Activated CD4-positive, alpha-beta T cell treated with anti-CD3 and anti-CD28 coated beads for 36 hours (primary cell): ENCODE results near the gene ATF6B. TPM values are rescaled to one million over a fixed set of nuclear protein-coding genes. Genes with fewer than 3 reads are reported as not detected.

ENCODE experiments used
- ATAC-seq: fragments of 200-7000 bp; cut with Tn5 transposase; one replicate; pipeline ENCODE4 v1.10.0; 2021; ENCODE audit warnings: mild to moderate bottlenecking, moderate library complexity
- CTCF ChIA-PET: fragments of 350-600 bp; sonication (Branson Sonifier 250); formaldehyde crosslinking; loops from one replicate; lab custom pipeline; 2021; ENCODE audit warnings: antibody characterized with exemption; lab: Charles Lee
- POLR2A ChIA-PET: fragments of 350-600 bp; sonication (Branson Sonifier 250); formaldehyde crosslinking; loops from one replicate; lab custom pipeline; 2021; ENCODE audit warnings: antibody characterized with exemption, inconsistent platforms; lab: Charles Lee
- DNase-seq: peaks from one replicate; pipeline ENCODE4 v3.0.0-alpha.2; 2020
- H3K27ac Mint-ChIP-seq: one replicate; pipeline ENCODE4 v1.8.0; 2021; ENCODE audit warnings: mixed read lengths
- H3K27me3 Mint-ChIP-seq: one replicate; pipeline ENCODE4 v1.8.0; 2021; ENCODE audit warnings: mixed read lengths
- H3K36me3 Mint-ChIP-seq: one replicate; pipeline ENCODE4 v1.8.0; 2021; ENCODE audit warnings: low read depth, mixed read lengths
- H3K4me1 Mint-ChIP-seq: one replicate; pipeline ENCODE4 v1.8.0; 2021; ENCODE audit warnings: mixed read lengths
- H3K4me3 Mint-ChIP-seq: one replicate; pipeline ENCODE4 v1.8.0; 2021; ENCODE audit warnings: mild to moderate bottlenecking, moderate library complexity, mixed read lengths
- H3K9me3 Mint-ChIP-seq: one replicate; pipeline ENCODE4 v1.8.0; 2021; ENCODE audit warnings: low read depth, mixed read lengths
- intact Hi-C, 2 experiments: fragments of 100-400 bp; cut with DNase I in 1 of 2; cut with micrococcal nuclease in 1 of 2; formaldehyde crosslinking; loops; one replicate each; pipeline versions ENCODE4 v1.14.2 to v1.15.1; 2022 to 2024; cut with DNase I, micrococcal nuclease
- total RNA-seq, 2 experiments: library from RNA; stranded (reverse); gene quantifications; one replicate each; pipeline ENCODE4 v1.2.3, GENCODE V29; 2021

Gene ATF6B
- total RNA-seq, 2 experiments from 2014 or later, result 60.2 to 63.4 TPM

DNA sequence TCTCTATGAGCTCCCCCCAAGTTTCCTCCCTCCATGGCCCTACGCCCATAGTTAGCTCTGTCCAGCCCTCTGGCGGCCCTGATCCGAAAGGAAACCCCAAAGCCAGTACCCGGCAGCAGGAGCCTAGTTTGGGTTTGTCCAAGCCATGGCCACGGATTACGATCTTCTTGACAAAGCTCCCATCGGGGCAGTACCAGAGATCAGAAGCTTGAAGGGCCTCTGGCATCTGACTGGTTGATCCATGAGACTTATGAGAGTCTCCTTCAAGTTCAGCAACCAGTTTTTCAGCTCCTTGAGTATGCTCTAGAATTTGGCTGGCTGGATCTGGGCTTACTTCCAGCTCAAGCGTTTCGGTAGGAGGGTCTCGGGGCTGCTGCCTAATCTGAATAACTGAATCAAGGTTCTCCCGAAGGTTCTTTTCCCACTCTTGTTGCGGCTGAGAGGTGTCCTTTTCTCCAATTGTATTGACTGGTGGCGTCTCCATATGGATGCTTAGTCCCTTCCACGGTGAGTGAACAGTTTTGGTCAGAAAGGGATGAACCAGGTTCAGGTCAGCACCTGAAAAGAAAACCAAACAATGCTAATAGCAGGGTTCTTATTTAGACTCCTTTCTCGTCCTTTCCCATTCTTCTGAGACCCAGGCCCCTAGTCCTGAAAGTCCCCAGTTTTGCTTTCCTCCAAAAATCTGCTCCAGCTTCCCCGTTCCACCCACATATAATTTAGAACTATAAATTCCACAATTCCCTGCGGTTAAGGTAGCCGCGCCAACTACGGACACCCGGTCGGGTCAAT, 1.4 kb upstream of the ATF6B start:
- ChIA-PET POLR2A (interaction anchor here (2.2 kb wide), 1 partner anchor 48 kb away, joined by 4 read pairs; no protein-coding TSS in a partner anchor), CTCF (interaction anchor here (0.6 to 4.2 kb wide), 9 partner anchors 12 to 82 kb away, joined by 3 to 36 read pairs (median 4); partner anchors contain the start of gene GPSM3)
- H3K9me3 Mint-ChIP-seq, result no peaks in the 10 kb centered on the region
- peaks cover 36% of the 10 kb centered on the region for H3K4me1 Mint-ChIP-seq
- H3K27me3 Mint-ChIP-seq, result no peaks in the 10 kb centered on the region
- ATAC-seq (no peak), DNase-seq (no peak)
- H3K27ac Mint-ChIP-seq, result peak overlapping the region; percentile 97
- H3K4me3 Mint-ChIP-seq, result peak overlapping the region; percentile 99
- intact Hi-C loops, result loop anchor here (1.0 to 10.0 kb wide), 10 partner anchors 19 to 715 kb away; partner anchors contain the start of genes PPT2 (in 2 of the 2), ATP6V1G2 (in 1 of the 2), DDX39B (in 1 of the 2) and DXO (in 1 of the 2)
- H3K36me3 Mint-ChIP-seq, result peaks cover 12% of the 10 kb centered on the region

GRCh38 chr6:32128751-32129296, 778 bp upstream of the ATF6B start:
- ChIA-PET POLR2A (interaction anchor here (0.7 to 2.2 kb wide), 5 partner anchors 20 to 294 kb away, joined by 3 to 8 read pairs (median 4); partner anchors contain the start of gene EHMT2), CTCF (interaction anchor here (0.6 to 4.2 kb wide), 7 partner anchors 11 to 81 kb away, joined by 3 to 36 read pairs (median 4); partner anchors contain the start of gene GPSM3)
- Mint-ChIP-seq H3K4me1 (peaks cover 39% of the 10 kb centered on the region), H3K4me3 (peak overlapping the region; percentile 99), H3K36me3 (peaks cover 16% of the 10 kb centered on the region), H3K27me3 (no peaks in the 10 kb centered on the region), H3K27ac (peak overlapping the region; percentile 98), H3K9me3 (no peaks in the 10 kb centered on the region)
- intact Hi-C loops, result loop anchor here (1.0 to 10.0 kb wide), 5 partner anchors 49 to 724 kb away; partner anchors contain the start of genes ATP6V1G2 (in 1 of the 2), DDX39B (in 1 of the 2), EHMT2 (in 1 of the 2) and NFKBIL1 (in 1 of the 2)
- DNase-seq (no peak), ATAC-seq (no peak)

DNA sequence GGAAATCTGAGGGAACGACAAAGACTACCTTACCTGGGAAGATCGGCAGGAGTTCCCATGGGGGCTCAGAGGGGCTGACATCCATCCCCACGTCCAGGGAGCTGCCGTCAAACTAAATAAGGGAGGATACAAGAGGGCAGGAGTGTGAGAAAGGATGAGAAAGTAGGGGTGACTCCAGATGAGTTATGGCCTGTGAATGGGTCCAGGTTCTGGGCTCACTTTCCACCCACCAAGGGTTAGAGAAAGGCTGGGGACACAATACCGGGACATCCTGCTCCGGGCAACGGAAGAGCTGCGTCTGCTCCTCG, 683 bp downstream of the ATF6B start:
- intact Hi-C loops, result loop anchor here in 1 of 2 experiments (5.0 to 10.0 kb wide), 2 partner anchors 583 to 710 kb away; partner anchors contain the start of genes ATP6V1G2, DDX39B, NFKBIL1 and TAP2
- Mint-ChIP-seq H3K4me1 (peaks cover 39% of the 10 kb centered on the region), H3K9me3 (no peaks in the 10 kb centered on the region), H3K36me3 (peaks cover 18% of the 10 kb centered on the region), H3K4me3 (peak overlapping the region; percentile 99), H3K27me3 (no peaks in the 10 kb centered on the region), H3K27ac (peak overlapping the region; percentile 98)
- DNase-seq, result no peak
- no peak for ATAC-seq
- POLR2A ChIA-PET, result interaction anchor here (0.7 to 2.2 kb wide), 7 partner anchors 8 to 844 kb away, joined by 3 to 4 read pairs (median 3); no protein-coding TSS in a partner anchor
- CTCF ChIA-PET, result interaction anchor here (1.2 to 4.2 kb wide), 2 partner anchors 10 to 21 kb away, joined by 3 to 36 read pairs; no protein-coding TSS in a partner anchor

DNA sequence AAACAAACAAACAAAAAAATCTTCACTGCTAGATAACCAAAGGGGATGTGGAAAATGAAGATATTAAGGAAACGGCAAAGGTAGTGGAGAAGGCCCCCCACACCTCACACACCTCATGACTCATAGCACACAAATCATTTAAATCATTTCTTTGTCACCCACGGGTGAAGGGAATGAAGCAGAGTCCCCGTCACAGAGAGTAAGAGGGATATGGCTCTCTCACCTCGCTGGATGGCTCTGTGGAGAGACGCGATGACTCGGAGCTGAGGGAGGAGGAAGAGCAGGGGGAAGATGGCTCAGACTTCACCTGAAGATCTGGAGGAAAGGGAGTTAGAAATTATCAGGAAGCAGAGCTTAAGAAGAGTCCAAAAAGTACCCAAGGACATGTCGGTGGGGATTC, 1.2 kb downstream of the ATF6B start:
- intact Hi-C loops, result loop anchor here in 1 of 2 experiments (5.0 to 10.0 kb wide), 2 partner anchors 582 to 710 kb away; partner anchors contain the start of genes ATP6V1G2, DDX39B, NFKBIL1 and TAP2

GRCh38 chr6:32123681-32124080, 4.4 kb downstream of the ATF6B start:
- intact Hi-C loops, result loop anchor here in 1 of 2 experiments (10.0 kb wide), 1 partner anchor 579 kb away; the partner anchor contains the start of genes ATP6V1G2, DDX39B and NFKBIL1
- POLR2A ChIA-PET, result no interaction called here
- Mint-ChIP-seq H3K9me3 (no peaks in the 10 kb centered on the region), H3K4me3 (no peak overlapping the region), H3K27me3 (no peaks in the 10 kb centered on the region), H3K4me1 (peaks cover 34% of the 10 kb centered on the region), H3K36me3 (peaks cover 42% of the 10 kb centered on the region), H3K27ac (no peak overlapping the region)
- no peak for ATAC-seq
- DNase-seq, result no peak
- CTCF ChIA-PET, result no interaction called here

More for the DNA sequence above, 1.2 kb downstream of the ATF6B start:
- no peak for ATAC-seq
- DNase-seq, result peak; percentile 33
- peaks cover 21% of the 10 kb centered on the region for H3K36me3 Mint-ChIP-seq
- POLR2A ChIA-PET, result interaction anchor here (1.5 kb wide), 1 partner anchor 64 kb away, joined by 4 read pairs; no protein-coding TSS in a partner anchor
- peak overlapping the region; percentile 99 for H3K4me3 Mint-ChIP-seq
- H3K4me1 Mint-ChIP-seq, result peaks cover 39% of the 10 kb centered on the region
- H3K27me3 Mint-ChIP-seq, result no peaks in the 10 kb centered on the region
- no peaks in the 10 kb centered on the region for H3K9me3 Mint-ChIP-seq
- peak overlapping the region; percentile 98 for H3K27ac Mint-ChIP-seq
- CTCF ChIA-PET, result interaction anchor here (0.6 to 4.2 kb wide), 3 partner anchors 9 to 45 kb away, joined by 3 to 36 read pairs (median 3); no protein-coding TSS in a partner anchor

GRCh38 chr6:32120573-32121059, 7.4 kb downstream of the ATF6B start:
- no peak overlapping the region for H3K4me3 Mint-ChIP-seq
- intact Hi-C loops, result loop anchor here in 1 of 2 experiments (10.0 kb wide), 1 partner anchor 576 kb away; the partner anchor contains the start of genes ATP6V1G2, DDX39B and NFKBIL1
- H3K27ac Mint-ChIP-seq, result no peak overlapping the region
- no peaks in the 10 kb centered on the region for H3K9me3 Mint-ChIP-seq
- ChIA-PET CTCF (no interaction called here), POLR2A (no interaction called here)
- H3K36me3 Mint-ChIP-seq, result peaks cover 41% of the 10 kb centered on the region
- ATAC-seq (no peak), DNase-seq (no peak)
- peaks cover 12% of the 10 kb centered on the region for H3K4me1 Mint-ChIP-seq
- H3K27me3 Mint-ChIP-seq, result no peaks in the 10 kb centered on the region

GRCh38 chr6:32118782-32119628, 9.0 kb downstream of the ATF6B start:
- peaks cover 39% of the 10 kb centered on the region for H3K36me3 Mint-ChIP-seq
- peaks cover 14% of the 10 kb centered on the region for H3K4me1 Mint-ChIP-seq
- no peaks in the 10 kb centered on the region for H3K9me3 Mint-ChIP-seq
- H3K27ac Mint-ChIP-seq, result no peak overlapping the region
- ATAC-seq, result peak; percentile 88
- H3K27me3 Mint-ChIP-seq, result no peaks in the 10 kb centered on the region
- H3K4me3 Mint-ChIP-seq, result no peak overlapping the region
- CTCF ChIA-PET, result interaction anchor here (0.6 to 3.4 kb wide), 22 partner anchors 10 to 181 kb away, joined by 3 to 36 read pairs (median 4); partner anchors contain the start of genes ATF6B, FKBPL, PRRT1 and TNXB
- POLR2A ChIA-PET, result interaction anchor here (0.8 kb wide), 1 partner anchor 9 kb away, joined by 3 read pairs; the partner anchor contains the start of gene ATF6B
- intact Hi-C loops, result loop anchor here (1.0 to 5.0 kb wide), 2 partner anchors 35 to 128 kb away; partner anchors contain the start of gene PPT2 (in 2 of the 2)
- peak; percentile 86 for DNase-seq

- CTCF ChIA-PET, result interaction anchor here (0.6 to 3.4 kb wide), 4 partner anchors 11 to 171 kb away, joined by 3 to 36 read pairs (median 4); partner anchors contain the start of genes ATF6B, CFB and FKBPL
- peaks cover 37% of the 10 kb centered on the region for H3K36me3 Mint-ChIP-seq
- POLR2A ChIA-PET, result no interaction called here
- no peaks in the 10 kb centered on the region for H3K27me3 Mint-ChIP-seq
- no peak overlapping the region for H3K4me3 Mint-ChIP-seq
- no peak for DNase-seq
- no peaks in the 10 kb centered on the region for H3K9me3 Mint-ChIP-seq
- peaks cover 14% of the 10 kb centered on the region for H3K4me1 Mint-ChIP-seq
- intact Hi-C loops, result loop anchor here in 1 of 2 experiments (5.0 kb wide), 1 partner anchor 130 kb away; no protein-coding TSS in a partner anchor
- no peak for ATAC-seq
- no peak overlapping the region for H3K27ac Mint-ChIP-seq
Measured at GRCh38 chr6:32117461-32117860, 10.6 kb downstream of the ATF6B start.

DNA sequence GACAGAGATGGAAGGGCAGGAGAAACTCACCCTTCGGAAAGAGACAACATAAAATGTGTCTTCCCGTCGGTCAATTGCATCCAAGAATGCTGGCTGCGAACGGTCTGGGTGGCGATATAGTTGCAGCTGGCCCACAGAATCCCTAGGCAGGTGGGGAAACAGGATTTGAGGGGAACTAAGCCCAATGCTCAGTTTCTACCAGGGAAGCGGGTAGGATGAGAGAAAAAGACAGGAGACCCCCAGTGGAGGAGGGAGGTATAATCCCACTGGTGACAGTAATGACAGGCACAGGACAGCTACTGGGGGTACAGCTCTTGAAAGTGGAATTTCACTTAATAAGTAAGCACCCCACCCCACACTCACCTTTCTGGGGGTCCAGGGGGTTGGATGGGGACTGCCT, 11.4 kb downstream of the ATF6B start:
- H3K9me3 Mint-ChIP-seq, result no peaks in the 10 kb centered on the region
- no peaks in the 10 kb centered on the region for H3K27me3 Mint-ChIP-seq
- H3K36me3 Mint-ChIP-seq, result peaks cover 31% of the 10 kb centered on the region
- no peak overlapping the region for H3K4me3 Mint-ChIP-seq
- H3K27ac Mint-ChIP-seq, result no peak overlapping the region
- ChIA-PET CTCF (interaction anchor here (0.7 to 3.4 kb wide), 3 partner anchors 12 to 576 kb away, joined by 3 to 36 read pairs (median 3); partner anchors contain the start of genes ATF6B and FKBPL), POLR2A (interaction anchor here (0.6 kb wide), 1 partner anchor 11 kb away, joined by 3 read pairs; the partner anchor contains the start of gene ATF6B)
- intact Hi-C loops, result loop anchor here in 1 of 2 experiments (5.0 kb wide), 1 partner anchor 131 kb away; no protein-coding TSS in a partner anchor
- DNase-seq (peak; percentile 27), ATAC-seq (no peak)
- peaks cover 14% of the 10 kb centered on the region for H3K4me1 Mint-ChIP-seq
